Dermis microvascular lymphatic vessel endothelial cell (primary cell): ENCODE measurements around the gene VKORC1L1. TPM values are rescaled to one million over a fixed set of nuclear protein-coding genes. Genes with fewer than 3 reads are reported as not detected.
"Not testable (repeated sequence)": the region's sequence is repeated elsewhere in the genome, so short reads cannot be mapped to it uniquely, and the experiment has no call there.

Experiments used
- DNase-seq, 2 donors: peaks; one replicate each; pipeline versions ENCODE4 v3.0.0 to v3.0.0-alpha.2; 2010; ENCODE audit warnings: low read depth in 2 of 2
- total RNA-seq: library from RNA; depleted of rRNA; stranded (reverse); fragments of >200 nt; gene quantifications from 2 replicates; pipeline ENCODE4 v1.2.1, GENCODE V29; 2014

Gene VKORC1L1
- total RNA-seq, 1 donor from 2014 or later, result 16.6 TPM

- no peak for DNase-seq
These were observed 64.4 kb downstream of the VKORC1L1 start for GRCh38 chr7:65937296-65937695.

GRCh38 chr7:65938336-65938895 is 65.5 kb downstream of the VKORC1L1 start:
- DNase-seq, result no peak

GRCh38 chr7:65945787-65946186 is 72.9 kb downstream of the VKORC1L1 start:
- not testable (repeated sequence) for DNase-seq

- peak; percentile 63 to 68 for DNase-seq
These were observed 74.0 kb downstream of the VKORC1L1 start for GRCh38 chr7:65946904-65947303.

GRCh38 chr7:65951837-65952578 is 79.1 kb downstream of the VKORC1L1 start:
- peak in 1 of 2 donors; percentile 11 for DNase-seq

- DNase-seq, result no peak
These were observed 80.3 kb downstream of the VKORC1L1 start for GRCh38 chr7:65953001-65953720.

- no peak for DNase-seq
These were observed 81.1 kb downstream of the VKORC1L1 start for GRCh38 chr7:65953890-65954450.

- no peak for DNase-seq
These were observed 82.8 kb downstream of the VKORC1L1 start for GRCh38 chr7:65955718-65956117.

GRCh38 chr7:65960351-65961074 is 87.6 kb downstream of the VKORC1L1 start:
- no peak for DNase-seq

- DNase-seq, result no peak
These were observed 89.2 kb downstream of the VKORC1L1 start for GRCh38 chr7:65962033-65962432.

GRCh38 chr7:65964671-65965070 is 91.8 kb downstream of the VKORC1L1 start:
- DNase-seq, result not testable (repeated sequence)

GRCh38 chr7:65966146-65966545 is 93.3 kb downstream of the VKORC1L1 start:
- no peak for DNase-seq

GRCh38 chr7:65967361-65968155 is 94.7 kb downstream of the VKORC1L1 start:
- DNase-seq, result no peak

- DNase-seq, result no peak
These were observed 95.6 kb downstream of the VKORC1L1 start for GRCh38 chr7:65968256-65969185.

GRCh38 chr7:65971021-65971420 is 98.1 kb downstream of the VKORC1L1 start:
- no peak for DNase-seq

GRCh38 chr7:65972976-65973375 is 100.1 kb downstream of the VKORC1L1 start:
- DNase-seq, result no peak

GRCh38 chr7:65974191-65974801 is 101.4 kb downstream of the VKORC1L1 start:
- no peak for DNase-seq

GRCh38 chr7:65974876-65975275 is 102.0 kb downstream of the VKORC1L1 start:
- DNase-seq, result no peak

GRCh38 chr7:65975814-65976445 is 103.1 kb downstream of the VKORC1L1 start:
- DNase-seq, result no peak
